SJSA1 (cell line): ENCODE results near the gene MTHFD1L. TPM values are rescaled to one million over a fixed set of nuclear protein-coding genes. Genes with fewer than 3 reads are reported as not detected.
"Not testable (repeated sequence)": the region's sequence is repeated elsewhere in the genome, so short reads cannot be mapped to it uniquely, and the experiment has no call there.

Experiments used
- DNase-seq, 2 experiments: peaks; one replicate each; pipeline ENCODE4 v3.0.0-alpha.2; 2015 to 2020; ENCODE audit warnings: low spot score in 2 of 2, low read depth in 1 of 2
- H3K27ac ChIP-seq: fragments of 250-450 bp; sonication (Bioruptor Pico); 2 replicates; pipeline ENCODE4 v1.5.1; 2020; ENCODE audit warnings: mild to moderate bottlenecking, moderate library complexity
- H3K27me3 ChIP-seq: fragments of 250-450 bp; sonication (Bioruptor Pico); replicated peaks from 2 replicates; pipeline ENCODE4 v1.5.1; 2020; ENCODE audit warnings: mild to moderate bottlenecking, moderate library complexity
- H3K36me3 ChIP-seq: fragments of 250-450 bp; sonication (Bioruptor Pico); 2 replicates; pipeline ENCODE4 v1.5.1; 2020; ENCODE audit warnings: mild to moderate bottlenecking
- H3K4me1 ChIP-seq: fragments of 250-450 bp; sonication (Bioruptor Pico); replicated peaks from 2 replicates; pipeline ENCODE4 v1.6.1; 2021; ENCODE audit warnings: mild to moderate bottlenecking
- H3K4me3 ChIP-seq: fragments of 250-450 bp; sonication (Bioruptor Pico); 2 replicates; pipeline ENCODE4 v1.5.1; 2020; ENCODE audit warnings: mild to moderate bottlenecking
- H3K9me3 ChIP-seq: fragments of 250-450 bp; sonication (Bioruptor Pico); replicated peaks from 2 replicates; pipeline ENCODE4 v1.5.1; 2020; ENCODE audit warnings: mild to moderate bottlenecking
- total RNA-seq: library from RNA; depleted of rRNA; stranded (reverse); fragments of >200 nt; shearing (Covaris generic); gene quantifications from 2 replicates; pipeline ENCODE4 v1.2.3, GENCODE V29; 2014

The MTHFD1L gene
- total RNA-seq, 1 experiment from 2014 or later, result 24.8 TPM

DNA sequence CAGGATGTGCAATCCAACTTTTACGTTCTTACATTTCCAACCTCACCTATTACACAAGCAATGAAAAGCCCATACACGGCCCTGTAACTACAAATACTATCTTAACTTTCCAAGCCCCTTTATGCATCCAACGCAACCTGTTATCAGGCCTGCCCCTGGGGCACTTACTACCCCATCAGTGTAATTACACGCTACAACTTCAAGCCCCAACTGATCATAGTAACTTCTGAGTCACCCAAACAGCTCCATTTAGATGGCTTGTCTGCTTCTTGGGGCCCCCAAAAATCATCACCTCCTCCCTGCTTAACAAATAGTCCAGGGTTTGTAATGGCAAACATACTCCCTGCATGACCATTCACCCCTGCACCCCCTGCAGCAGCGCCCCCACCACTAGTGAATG, 11.1 kb upstream of the MTHFD1L start:
- DNase-seq, H3K36me3 ChIP-seq, H3K4me3 ChIP-seq, H3K9me3 ChIP-seq, H3K27me3 ChIP-seq, H3K27ac ChIP-seq: not testable (repeated sequence)
- H3K4me1 ChIP-seq, result peaks cover 37% of the 10 kb centered on the region

DNA sequence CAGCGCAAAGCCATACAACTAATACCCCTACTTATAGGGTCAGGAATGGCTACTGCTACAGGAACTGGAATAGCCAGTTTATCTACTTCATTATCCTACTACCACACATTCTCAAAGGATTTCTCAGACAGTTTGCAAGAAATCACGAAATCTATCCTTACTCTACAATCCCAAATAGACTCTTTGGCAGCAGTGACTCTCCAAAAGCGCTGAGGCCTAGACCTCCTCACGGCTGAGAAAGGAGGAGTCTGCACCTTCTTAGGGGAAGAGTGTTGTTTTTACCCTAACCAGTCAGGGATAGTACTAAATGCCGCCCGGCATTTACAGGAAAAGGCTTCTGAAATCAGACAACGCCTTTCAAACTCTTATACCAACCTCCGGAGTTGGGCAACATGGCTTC, 10.3 kb upstream of the MTHFD1L start:
- H3K27me3 ChIP-seq, H3K9me3 ChIP-seq, H3K36me3 ChIP-seq, H3K4me3 ChIP-seq, DNase-seq, H3K27ac ChIP-seq: not testable (repeated sequence)
- peaks cover 37% of the 10 kb centered on the region for H3K4me1 ChIP-seq

DNA sequence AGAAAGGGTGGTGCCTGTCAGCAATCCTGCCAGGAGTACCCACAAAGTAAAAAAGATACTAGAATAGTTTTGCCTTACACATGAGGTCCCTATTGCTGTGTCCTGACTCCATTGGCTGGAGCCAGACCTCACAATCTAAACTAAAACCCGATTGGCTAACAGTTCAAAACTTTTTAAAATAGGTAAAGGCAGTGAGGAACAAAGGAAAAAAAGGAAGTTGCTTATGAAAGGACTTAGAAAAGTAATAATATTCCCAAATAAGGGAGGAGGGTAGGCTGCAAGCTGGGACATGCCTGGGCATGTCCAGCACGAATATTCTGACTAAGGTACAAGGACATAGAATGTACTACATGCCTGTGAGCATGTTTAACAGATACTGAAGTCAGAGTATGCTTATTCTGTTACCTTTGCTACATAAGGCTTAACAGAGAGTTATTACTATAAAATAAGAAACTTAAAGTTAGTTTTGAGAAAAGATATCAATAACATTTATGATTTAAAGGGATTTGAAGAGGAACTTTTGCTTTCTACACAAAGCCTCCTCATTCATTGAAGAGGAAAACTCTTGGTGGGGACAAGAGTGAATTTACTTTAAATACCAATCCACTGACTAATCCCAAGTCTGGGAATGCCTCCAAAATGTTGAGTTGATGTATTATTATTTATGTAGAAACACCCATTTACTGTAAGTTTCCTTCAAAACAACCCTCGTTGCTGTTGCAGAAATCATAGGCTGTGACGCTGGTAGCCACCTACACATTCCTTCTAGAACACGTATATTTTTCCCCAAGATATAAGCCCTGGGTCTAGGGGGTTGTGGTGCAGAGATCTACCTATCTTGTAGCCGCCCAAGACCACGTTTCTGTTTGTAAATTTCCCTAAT, 8.2 kb upstream of the MTHFD1L start:
- H3K27me3 ChIP-seq, result no peaks in the 10 kb centered on the region
- DNase-seq, result peak; percentile 80 to 95
- H3K9me3 ChIP-seq, result 0 out of 2 replicates have a peak, but pooled peaks cover 4% of the 10 kb centered on the region
- H3K4me1 ChIP-seq, result peaks cover 37% of the 10 kb centered on the region
- peak overlapping the region; percentile 95 for H3K27ac ChIP-seq
- peaks cover 7% of the 10 kb centered on the region; the same call in 1 of the 2 replicates for H3K36me3 ChIP-seq
- peak overlapping the region; percentile 21 for H3K4me3 ChIP-seq

DNA sequence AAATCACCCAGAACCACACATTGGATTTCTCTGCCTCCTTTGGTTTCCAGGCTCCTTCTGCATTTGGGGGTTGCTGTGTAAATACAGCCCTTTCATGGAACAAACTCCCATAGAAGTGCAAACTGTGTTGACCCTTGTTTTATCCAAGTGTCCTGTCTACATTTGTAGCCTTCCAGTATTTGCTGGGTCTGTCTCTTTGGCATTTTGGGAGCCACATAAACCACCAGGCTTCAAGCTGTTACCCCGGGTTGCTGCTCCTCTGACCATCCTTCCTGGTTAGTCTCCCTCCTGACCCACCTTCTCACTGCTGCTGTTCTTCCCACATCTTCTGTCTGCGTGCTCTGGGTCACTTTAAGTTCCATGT, 7.6 kb upstream of the MTHFD1L start:
- Histone ChIP-seq H3K27me3 (no peaks in the 10 kb centered on the region), H3K4me3 (peak overlapping the region; percentile 2; the same call in 1 of the 2 replicates), H3K9me3 (0 out of 2 replicates have a peak, but pooled peaks cover 4% of the 10 kb centered on the region), H3K27ac (peak overlapping the region; percentile 95), H3K4me1 (peaks cover 37% of the 10 kb centered on the region), H3K36me3 (peaks cover 7% of the 10 kb centered on the region; the same call in 1 of the 2 replicates)
- no peak for DNase-seq

GRCh38 chr6:150861448-150862168, 3.9 kb upstream of the MTHFD1L start:
- H3K36me3 ChIP-seq, H3K4me3 ChIP-seq, H3K27ac ChIP-seq, H3K27me3 ChIP-seq, H3K9me3 ChIP-seq, DNase-seq: not testable (repeated sequence)
- H3K4me1 ChIP-seq, result peaks cover 30% of the 10 kb centered on the region

GRCh38 chr6:150863213-150863928, 2.1 kb upstream of the MTHFD1L start:
- no peak for DNase-seq
- H3K4me1 ChIP-seq, result peaks cover 23% of the 10 kb centered on the region
- H3K36me3 ChIP-seq, result peaks cover 12% of the 10 kb centered on the region
- no peak overlapping the region for H3K27ac ChIP-seq
- no peaks in the 10 kb centered on the region for H3K27me3 ChIP-seq
- no peaks in the 10 kb centered on the region for H3K9me3 ChIP-seq
- no peak overlapping the region for H3K4me3 ChIP-seq

DNA sequence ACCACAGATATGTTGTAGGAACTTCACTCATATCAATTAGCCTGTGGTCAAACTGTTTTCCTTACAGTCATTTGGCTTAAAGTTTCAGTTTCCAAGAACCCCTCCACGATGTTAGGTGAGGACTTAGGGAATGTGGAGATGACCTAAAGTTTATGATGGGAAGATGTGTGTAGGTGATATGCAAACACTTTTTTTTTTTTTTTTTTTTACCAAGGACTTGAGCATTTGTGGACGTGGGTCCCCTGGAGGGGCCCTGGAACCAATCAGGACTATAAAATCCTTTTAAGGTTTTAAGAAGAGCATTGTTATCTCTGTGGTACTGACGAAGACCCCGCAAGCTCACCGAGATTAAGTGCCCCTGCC, 478 bp upstream of the MTHFD1L start:
- peak overlapping the region; percentile 95 for H3K27ac ChIP-seq
- H3K4me3 ChIP-seq, result peak overlapping the region; percentile 95
- H3K27me3 ChIP-seq, result no peaks in the 10 kb centered on the region
- H3K36me3 ChIP-seq, result peaks cover 24% of the 10 kb centered on the region
- peaks cover 16% of the 10 kb centered on the region for H3K4me1 ChIP-seq
- DNase-seq, result no peak
- no peaks in the 10 kb centered on the region for H3K9me3 ChIP-seq

DNA sequence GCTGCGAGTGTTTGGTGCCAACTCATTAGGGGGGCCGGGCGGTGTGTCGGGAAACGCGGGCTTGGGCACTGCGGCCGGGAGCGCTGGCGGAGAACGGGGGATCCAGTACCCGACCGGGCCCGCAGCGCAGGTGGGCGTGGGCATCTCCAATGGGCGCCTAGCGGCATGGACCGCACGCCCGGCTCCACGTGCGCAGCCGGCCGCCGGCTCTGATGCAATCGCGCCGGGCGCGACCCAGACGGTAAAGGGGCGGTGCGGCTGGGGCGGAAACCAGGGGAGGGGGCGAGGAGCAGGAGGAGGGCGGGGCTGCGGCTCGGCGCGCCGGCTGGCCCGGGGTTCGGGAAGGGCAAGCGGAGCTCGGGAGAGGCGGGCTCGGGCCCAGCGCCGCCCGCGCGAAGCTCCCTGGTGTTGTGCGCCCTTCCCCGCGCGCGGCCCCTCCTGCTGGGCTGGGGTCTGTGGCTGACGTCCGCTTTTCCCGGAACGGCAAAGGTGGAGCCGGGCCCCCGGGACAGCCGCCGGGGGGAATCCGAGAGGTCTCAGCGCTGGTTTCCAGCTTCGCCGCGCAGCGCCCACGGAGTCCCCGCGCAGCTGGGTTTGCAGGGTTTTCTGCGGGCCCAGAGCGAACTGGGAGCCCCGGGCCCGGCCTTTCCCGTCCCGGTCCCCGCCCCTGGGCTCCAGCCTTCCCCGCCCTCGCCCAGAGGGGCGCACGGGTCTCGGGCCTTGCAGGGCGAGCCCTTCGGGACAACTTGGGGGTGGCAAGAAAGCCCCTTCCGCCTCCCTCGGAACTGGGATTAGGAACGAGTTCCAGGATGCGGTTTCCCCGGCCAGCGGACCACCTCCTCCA, 867 bp downstream of the MTHFD1L start:
- peak overlapping the region; percentile 95 for H3K4me3 ChIP-seq
- no peaks in the 10 kb centered on the region for H3K9me3 ChIP-seq
- H3K27me3 ChIP-seq, result no peaks in the 10 kb centered on the region
- H3K4me1 ChIP-seq, result peaks cover 16% of the 10 kb centered on the region
- peaks cover 24% of the 10 kb centered on the region for H3K36me3 ChIP-seq
- H3K27ac ChIP-seq, result peak overlapping the region; percentile 95
- peak; percentile 81 to 92 for DNase-seq

GRCh38 chr6:150866991-150867501, 1.5 kb downstream of the MTHFD1L start:
- peaks cover 16% of the 10 kb centered on the region for H3K4me1 ChIP-seq
- no peak for DNase-seq
- no peaks in the 10 kb centered on the region for H3K27me3 ChIP-seq
- H3K4me3 ChIP-seq, result peak overlapping the region; percentile 95
- no peaks in the 10 kb centered on the region for H3K9me3 ChIP-seq
- peak overlapping the region; percentile 95 for H3K27ac ChIP-seq
- H3K36me3 ChIP-seq, result peaks cover 24% of the 10 kb centered on the region

GRCh38 chr6:150868759-150869158, 3.3 kb downstream of the MTHFD1L start:
- H3K4me1 ChIP-seq, result peaks cover 16% of the 10 kb centered on the region
- DNase-seq, result no peak
- H3K27me3 ChIP-seq, result no peaks in the 10 kb centered on the region
- peaks cover 29% of the 10 kb centered on the region for H3K36me3 ChIP-seq
- no peaks in the 10 kb centered on the region for H3K9me3 ChIP-seq
- no peak overlapping the region for H3K4me3 ChIP-seq
- no peak overlapping the region for H3K27ac ChIP-seq

DNA sequence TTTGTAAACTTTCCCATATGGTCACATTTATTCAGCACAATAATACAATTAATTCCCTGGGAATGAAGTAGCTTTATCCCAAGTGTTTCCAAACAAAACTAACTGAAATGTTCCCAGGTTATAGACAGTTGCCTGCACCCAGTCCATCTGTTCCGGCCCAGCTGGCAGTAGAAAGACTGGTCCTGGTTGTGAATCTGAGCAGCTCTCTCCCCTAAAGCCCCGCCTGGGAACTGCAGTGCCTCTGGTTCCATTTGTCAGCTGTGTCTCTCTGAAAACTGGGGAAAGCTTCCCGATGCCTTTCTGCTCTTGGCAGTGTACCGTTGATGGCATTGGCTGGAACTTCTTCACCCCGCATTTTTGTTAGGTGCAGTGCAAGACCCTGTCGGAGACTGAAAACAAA, 8.7 kb downstream of the MTHFD1L start:
- H3K4me1 ChIP-seq, result no peaks in the 10 kb centered on the region
- DNase-seq, result no peak
- no peaks in the 10 kb centered on the region for H3K9me3 ChIP-seq
- no peak overlapping the region for H3K27ac ChIP-seq
- no peak overlapping the region for H3K4me3 ChIP-seq
- no peaks in the 10 kb centered on the region for H3K27me3 ChIP-seq
- peaks cover 40% of the 10 kb centered on the region for H3K36me3 ChIP-seq

- Histone ChIP-seq H3K4me1 (peaks cover 7% of the 10 kb centered on the region), H3K36me3 (peaks cover 47% of the 10 kb centered on the region), H3K27ac (no peak overlapping the region), H3K4me3 (no peak overlapping the region), H3K9me3 (no peaks in the 10 kb centered on the region), H3K27me3 (no peaks in the 10 kb centered on the region)
- DNase-seq, result no peak
Measured at GRCh38 chr6:150875841-150876240, 10.3 kb downstream of the MTHFD1L start.

DNA sequence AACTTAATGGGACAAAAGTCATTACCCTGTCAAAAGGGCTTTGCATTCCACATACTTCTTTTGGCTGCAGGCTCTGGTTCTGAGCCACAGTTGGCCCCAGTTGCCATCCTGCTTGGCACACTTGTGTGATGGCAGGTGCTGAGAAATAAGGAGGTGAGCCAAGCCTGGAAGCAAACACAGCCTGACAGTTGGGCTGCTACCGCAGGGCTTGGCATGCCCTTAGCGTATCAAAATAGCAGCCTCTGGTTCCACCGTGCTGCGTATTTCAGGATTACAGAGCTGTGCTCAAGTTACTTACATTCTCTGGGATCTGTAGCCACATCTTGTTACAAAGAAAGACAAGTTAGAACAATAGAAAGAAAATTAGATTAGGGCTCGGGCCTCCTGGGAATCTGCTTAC, 11.1 kb downstream of the MTHFD1L start:
- DNase-seq, result no peak
- H3K4me3 ChIP-seq, result no peak overlapping the region
- H3K27me3 ChIP-seq, result no peaks in the 10 kb centered on the region
- H3K9me3 ChIP-seq, result no peaks in the 10 kb centered on the region
- no peak overlapping the region for H3K27ac ChIP-seq
- H3K36me3 ChIP-seq, result peaks cover 47% of the 10 kb centered on the region
- H3K4me1 ChIP-seq, result peaks cover 15% of the 10 kb centered on the region
